Stimulated activated CD4-positive, alpha-beta T cell treated with anti-CD3 and anti-CD28 coated beads, Interleukin-2, amount 100 ng/mL, for 24 hours (primary cell): ENCODE measurements around the gene CHST4.
"Not testable (repeated sequence)": the region's sequence is repeated elsewhere in the genome, so short reads cannot be mapped to it uniquely, and the experiment has no call there.

ENCODE experiments used
- DNase-seq, 2 donors: peaks; one replicate each; pipeline ENCODE4 v3.0.0-alpha.2; 2020

The CHST4 gene

GRCh38 chr16:71524566-71525553, 1.4 kb upstream of the CHST4 start:
- no peak for DNase-seq

- no peak for DNase-seq
Observed at GRCh38 chr16:71528257-71528656, 2.0 kb downstream of the CHST4 start.

- DNase-seq: no peak
Observed at GRCh38 chr16:71528863-71529262, 2.6 kb downstream of the CHST4 start.

- no peak for DNase-seq
Observed at GRCh38 chr16:71532366-71532765, 6.1 kb downstream of the CHST4 start.

- DNase-seq: no peak
Observed at GRCh38 chr16:71536752-71537499, 10.7 kb downstream of the CHST4 start.

- DNase-seq: peak; percentile 21 to 55
Observed at GRCh38 chr16:71537643-71538042, 11.4 kb downstream of the CHST4 start.

- peak; percentile 64 to 72 for DNase-seq
Observed at GRCh38 chr16:71542377-71542776, 16.2 kb downstream of the CHST4 start.

- DNase-seq: no peak
Observed at GRCh38 chr16:71547168-71547567, 20.9 kb downstream of the CHST4 start.

GRCh38 chr16:71552698-71553503, 26.7 kb downstream of the CHST4 start:
- DNase-seq: no peak

- DNase-seq: no peak
Observed at GRCh38 chr16:71555230-71555891, 29.1 kb downstream of the CHST4 start.

- DNase-seq: no peak
Observed at GRCh38 chr16:71557299-71557698, 31.1 kb downstream of the CHST4 start.

- no peak for DNase-seq
Observed at GRCh38 chr16:71557954-71558582, 31.8 kb downstream of the CHST4 start.

- DNase-seq: no peak
Observed at GRCh38 chr16:71559855-71560254, 33.6 kb downstream of the CHST4 start.

GRCh38 chr16:71561886-71562285, 35.7 kb downstream of the CHST4 start:
- not testable (repeated sequence) for DNase-seq

- DNase-seq: no peak
Observed at GRCh38 chr16:71562552-71562951, 36.3 kb downstream of the CHST4 start.

- no peak for DNase-seq
Observed at GRCh38 chr16:71564335-71564967, 38.2 kb downstream of the CHST4 start.

- no peak for DNase-seq
Observed at GRCh38 chr16:71565812-71566700, 39.8 kb downstream of the CHST4 start.

GRCh38 chr16:71567931-71568330, 41.7 kb downstream of the CHST4 start:
- DNase-seq: no peak

- no peak for DNase-seq
Observed at GRCh38 chr16:71568551-71568950, 42.3 kb downstream of the CHST4 start.

GRCh38 chr16:71569621-71570020, 43.4 kb downstream of the CHST4 start:
- no peak for DNase-seq
